OCI-M2 (cell line): ENCODE data around the gene SMS.
"Not testable (repeated sequence)": the region's sequence is repeated elsewhere in the genome, so short reads cannot be mapped to it uniquely, and the experiment has no call there.

Experiments
- DNase-seq: peaks from one replicate; lab custom pipeline; 2025; ENCODE audit not compliant: unreplicated experiment; lab: John Stamatoyannopoulos, UW

SMS gene

GRCh38 chrX:21950557-21950956, 10.0 kb downstream of the SMS start:
- not testable (repeated sequence) for DNase-seq

- no peak for DNase-seq
Observed at GRCh38 chrX:21952624-21953023, 12.1 kb downstream of the SMS start.

- DNase-seq = not testable (repeated sequence)
Observed at GRCh38 chrX:21953195-21953830, 12.8 kb downstream of the SMS start.

GRCh38 chrX:21955403-21956189, 15.1 kb downstream of the SMS start:
- no peak for DNase-seq

GRCh38 chrX:21956783-21957182, 16.3 kb downstream of the SMS start:
- no peak for DNase-seq

- no peak for DNase-seq
Observed at GRCh38 chrX:21958187-21958586, 17.7 kb downstream of the SMS start.

GRCh38 chrX:21958916-21959315, 18.4 kb downstream of the SMS start:
- no peak for DNase-seq

- DNase-seq = no peak
Observed at GRCh38 chrX:21959362-21960051, 19.0 kb downstream of the SMS start.

GRCh38 chrX:21960569-21961541, 20.3 kb downstream of the SMS start:
- DNase-seq = no peak

- no peak for DNase-seq
Observed at GRCh38 chrX:21962361-21962760, 21.9 kb downstream of the SMS start.

- DNase-seq = no peak
Observed at GRCh38 chrX:21963269-21963668, 22.8 kb downstream of the SMS start.

GRCh38 chrX:21963731-21964405, 23.4 kb downstream of the SMS start:
- no peak for DNase-seq

- no peak for DNase-seq
Observed at GRCh38 chrX:21966866-21967265, 26.4 kb downstream of the SMS start.

GRCh38 chrX:21968333-21968732, 27.8 kb downstream of the SMS start:
- no peak for DNase-seq

- DNase-seq = no peak
Observed at GRCh38 chrX:21970326-21970725, 29.8 kb downstream of the SMS start.

GRCh38 chrX:21972046-21972445, 31.5 kb downstream of the SMS start:
- no peak for DNase-seq

- no peak for DNase-seq
Observed at GRCh38 chrX:21972721-21973120, 32.2 kb downstream of the SMS start.

GRCh38 chrX:21973321-21974010, 33.0 kb downstream of the SMS start:
- no peak for DNase-seq

- DNase-seq = no peak
Observed at GRCh38 chrX:21974011-21974385, 33.5 kb downstream of the SMS start.

- DNase-seq = no peak
Observed at GRCh38 chrX:21975242-21975641, 34.7 kb downstream of the SMS start.
